Measurements from ENCODE around the gene RTTN.

DNA sequence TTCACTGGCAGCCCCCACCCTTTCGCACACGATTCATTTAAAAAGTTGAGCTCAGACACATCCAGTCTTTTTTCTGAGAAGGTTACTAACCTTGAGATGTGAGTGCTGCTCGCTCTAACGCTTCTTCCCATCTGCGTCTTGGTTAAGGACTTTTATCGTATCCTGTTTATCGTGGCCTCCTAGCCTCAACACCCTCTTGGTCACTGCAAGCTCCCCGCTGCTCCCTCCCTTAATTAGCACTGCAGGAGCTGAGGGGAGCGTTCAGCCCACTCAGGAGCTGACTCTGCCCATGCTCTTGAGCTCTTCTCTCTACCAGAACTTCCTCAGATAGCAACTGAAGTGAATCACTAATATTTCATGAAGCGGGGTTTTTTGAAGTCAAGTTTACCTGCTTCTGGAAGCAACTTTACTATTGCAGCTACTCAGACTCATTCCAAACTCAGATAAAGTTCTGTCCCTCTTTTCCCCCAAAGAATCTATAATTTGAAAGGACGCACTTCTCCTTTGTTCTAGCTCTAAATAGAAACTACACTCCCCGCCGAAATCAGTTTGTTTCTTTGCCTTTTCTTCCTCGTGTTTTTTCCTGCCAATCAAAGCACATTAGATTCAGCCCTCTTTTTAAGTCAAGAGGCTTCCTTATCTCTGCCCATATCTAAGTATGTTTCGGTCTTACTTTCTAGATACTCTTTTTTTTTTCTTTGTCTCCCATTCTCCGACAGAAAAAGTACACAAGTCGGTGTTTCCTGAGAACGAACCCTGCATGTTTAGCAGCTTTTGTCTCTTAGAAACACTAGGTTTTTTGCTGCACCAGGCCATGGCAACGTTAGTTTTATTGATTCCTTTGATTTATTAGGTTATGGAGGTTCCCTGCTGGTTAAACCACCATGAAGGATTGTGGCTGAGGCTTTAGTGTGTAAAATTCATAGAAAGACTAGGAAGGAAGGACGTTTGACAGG is 248.5 kb downstream of the RTTN start:
- TF ChIP-seq, protein P1, sequence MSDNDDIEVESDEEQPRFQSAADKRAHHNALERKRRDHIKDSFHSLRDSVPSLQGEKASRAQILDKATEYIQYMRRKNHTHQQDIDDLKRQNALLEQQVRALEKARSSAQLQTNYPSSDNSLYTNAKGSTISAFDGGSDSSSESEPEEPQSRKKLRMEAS (IDR thresholded peaks at IDR 0.05; ENCODE audit: low read depth), result no peak
- no peak for TF ChIP-seq TAF1 (IDR thresholded peaks at IDR 0.05; ENCODE audit: borderline replicate concordance, low read depth, low read length)
- TF ChIP-seq CTCF (IDR thresholded peaks at IDR 0.05), result no peak
- TF ChIP-seq CHD2 (IDR thresholded peaks at IDR 0.05; ENCODE audit: low read length, partially characterized antibody), result no peak
- TF ChIP-seq USF2 (IDR thresholded peaks at IDR 0.05; ENCODE audit: borderline replicate concordance, low read depth, low read length), result no peak
- no peak for TF ChIP-seq JUND (IDR thresholded peaks at IDR 0.05)
- TF ChIP-seq SIN3A (IDR thresholded peaks at IDR 0.05; ENCODE audit: borderline replicate concordance, low read depth, low read length), result no peak
- no peak for TF ChIP-seq RXRA (IDR thresholded peaks at IDR 0.05; ENCODE audit: borderline replicate concordance, low read depth)
- TF ChIP-seq POLR2AphosphoS5 (IDR thresholded peaks at IDR 0.05; ENCODE audit: low read depth, low read length), result no peak
- TF ChIP-seq RAD21 (IDR thresholded peaks at IDR 0.05; ENCODE audit: low read length), result no peak
- no peak for TF ChIP-seq GATA2 (CRISPR knock-in tag; IDR thresholded peaks at IDR 0.05)
- TF ChIP-seq EZH2phosphoT487 (IDR thresholded peaks at IDR 0.05; ENCODE audit: borderline replicate concordance, low read depth), result no peak
- no peak for TF ChIP-seq NRF1 (IDR thresholded peaks at IDR 0.05; ENCODE audit: low read depth, low read length)
- TF ChIP-seq RCOR1 (IDR thresholded peaks at IDR 0.05; ENCODE audit: low read length), result no peak

All from SK-N-SH (cell line).